Body of pancreas (tissue), 4 donors: ENCODE results near the gene CCSER1. TPM values are rescaled to one million over a fixed set of nuclear protein-coding genes. Genes with fewer than 3 reads are reported as not detected.

Source experiments
- ATAC-seq: fragments of 150-250 bp; one replicate; pipeline ENCODE4 v1.9.1; 2016
- DNase-seq, 4 donors: peaks; one replicate each; pipeline ENCODE4 v3.0.0-alpha.2; 2019
- H3K27ac ChIP-seq, 4 donors: fragments of 200-600 bp; sonication (generic); 1 replicate in 3 of 4; 2 replicates in 1 of 4; pipeline versions ENCODE4 v1.5.1 to v1.6.1; 2016 to 2019; ENCODE audit warnings: mild to moderate bottlenecking in 1 of 4, mixed read lengths in 1 of 4, moderate library complexity in 1 of 4
- H3K27me3 ChIP-seq, 2 donors: fragments of 200-600 bp; sonication (generic); one replicate each; pipeline ENCODE4 v1.6.0; 2016; ENCODE audit warnings: mild to moderate bottlenecking in 1 of 2
- H3K36me3 ChIP-seq, 2 donors: fragments of 200-600 bp; sonication (generic); replicated peaks in 1 of 2; 2 replicates each; pipeline ENCODE4 v1.5.1; 2016; ENCODE audit warnings: low read depth in 2 of 2; ENCODE audit not compliant: insufficient read depth in 1 of 2
- H3K4me1 ChIP-seq: fragments of 200-600 bp; sonication (generic); one replicate; pipeline ENCODE4 v1.6.0; 2016
- H3K4me3 ChIP-seq, 2 donors: fragments of 200-600 bp; sonication (generic); 1 replicate in 1 of 2; 2 replicates in 1 of 2; pipeline ENCODE4 v1.5.1; 2016 to 2019
- H3K9me3 ChIP-seq, 3 donors: fragments of 200-600 bp; sonication (generic); 1 replicate in 2 of 3; 2 replicates in 1 of 3; pipeline ENCODE4 v1.5.1; 2016
- CTCF ChIP-seq, 7 experiments: fragments of 450-650 bp in 4 of 7; fragments of 200-600 bp in 3 of 7; sonication (generic) in 3 of 7; IDR thresholded peaks; one replicate each; pipeline ENCODE4 v1.5.1; 2016 to 2019; ENCODE audit warnings: antibody characterized with exemption in 7 of 7
- POLR2A ChIP-seq, 3 donors: fragments of 450-650 bp; IDR thresholded peaks; one replicate each; pipeline ENCODE4 v1.6.1; 2016; ENCODE audit warnings: antibody characterized with exemption in 3 of 3, mild to moderate bottlenecking in 2 of 3
- WGBS, 2 donors: methylation state at CpG; one replicate each; pipeline ENCODE4 v1.1.5; 2017; 5-methylcytosine and 5-hydroxymethylcytosine counted together
- intact Hi-C: fragments of 100-400 bp; cut with DNase I; formaldehyde crosslinking; loops from one replicate; pipeline ENCODE4 v1.15.1; 2023
- total RNA-seq, 2 donors: library from RNA; depleted of rRNA; stranded (reverse); fragments of >200 nt; gene quantifications; one replicate each; pipeline ENCODE4 v1.1.0, GENCODE V29; 2016

Gene CCSER1
- total RNA-seq, 2 donors from 2014 or later, result 13.2 to 14.5 TPM

GRCh38 chr4:90841676-90842075 is 714.5 kb downstream of the CCSER1 start:
- no peak for DNase-seq
- Histone ChIP-seq H3K36me3 (no peaks in the 10 kb centered on the region), H3K4me1 (peaks cover 8% of the 10 kb centered on the region), H3K4me3 (no peak overlapping the region), H3K27me3 (no peaks in the 10 kb centered on the region), H3K9me3 (no peaks in the 10 kb centered on the region), H3K27ac (no peak overlapping the region)
- 35 to 80% methylated on average over 1 of the region's 1 CpG for WGBS, 2 donors
- intact Hi-C loops, result no loop called here
- no peak for ATAC-seq
- TF ChIP-seq CTCF (IDR thresholded peaks at IDR 0.05) (no peak), POLR2A (IDR thresholded peaks at IDR 0.05) (no peak)

GRCh38 chr4:90842960-90843359 is 715.8 kb downstream of the CCSER1 start:
- Histone ChIP-seq H3K36me3 (no peaks in the 10 kb centered on the region), H3K9me3 (no peaks in the 10 kb centered on the region), H3K27ac (peak overlapping the region in 3 of 4 donors; percentile 16 to 41 (median 21)), H3K27me3 (no peaks in the 10 kb centered on the region), H3K4me1 (peaks cover 8% of the 10 kb centered on the region), H3K4me3 (no peak overlapping the region)
- TF ChIP-seq CTCF (IDR thresholded peaks at IDR 0.05), result no peak
- no peak for TF ChIP-seq POLR2A (IDR thresholded peaks at IDR 0.05)
- ATAC-seq (peak; percentile 97), DNase-seq (peak in 2 of 4 donors; percentile 16 to 29)
- 36 to 40% methylated on average over 2 of the region's 2 CpGs for WGBS, 2 donors
- intact Hi-C loops, result no loop called here

- intact Hi-C loops, result no loop called here
- no peak for DNase-seq
- no peak for ATAC-seq
- H3K27ac ChIP-seq, result no peak overlapping the region
- no peak for TF ChIP-seq CTCF (IDR thresholded peaks at IDR 0.05)
- no peak for TF ChIP-seq POLR2A (IDR thresholded peaks at IDR 0.05)
- no peaks in the 10 kb centered on the region for H3K9me3 ChIP-seq
- no peaks in the 10 kb centered on the region for H3K27me3 ChIP-seq
- no peaks in the 10 kb centered on the region for H3K36me3 ChIP-seq
- no peak overlapping the region for H3K4me3 ChIP-seq
- H3K4me1 ChIP-seq, result peaks cover 8% of the 10 kb centered on the region
These were observed 717.0 kb downstream of the CCSER1 start for GRCh38 chr4:90844241-90844640.

GRCh38 chr4:90845777-90846176 is 718.6 kb downstream of the CCSER1 start:
- TF ChIP-seq CTCF (IDR thresholded peaks at IDR 0.05) (peak in 1 of 7 experiments; percentile 15), POLR2A (IDR thresholded peaks at IDR 0.05) (no peak)
- intact Hi-C loops, result no loop called here
- ATAC-seq, result no peak
- H3K36me3 ChIP-seq, result no peaks in the 10 kb centered on the region
- H3K27ac ChIP-seq, result no peak overlapping the region
- H3K4me1 ChIP-seq, result peaks cover 8% of the 10 kb centered on the region
- no peaks in the 10 kb centered on the region for H3K27me3 ChIP-seq
- H3K9me3 ChIP-seq, result no peaks in the 10 kb centered on the region
- DNase-seq, result no peak
- H3K4me3 ChIP-seq, result no peak overlapping the region

- no peak for TF ChIP-seq POLR2A (IDR thresholded peaks at IDR 0.05)
- no peak for TF ChIP-seq CTCF (IDR thresholded peaks at IDR 0.05)
- Histone ChIP-seq H3K4me1 (no peaks in the 10 kb centered on the region), H3K9me3 (no peaks in the 10 kb centered on the region), H3K36me3 (no peaks in the 10 kb centered on the region), H3K27me3 (no peaks in the 10 kb centered on the region), H3K4me3 (no peak overlapping the region), H3K27ac (no peak overlapping the region)
- 70 to 72% methylated on average over 4 of the region's 4 CpGs for WGBS, 2 donors
- intact Hi-C loops, result no loop called here
- DNase-seq (no peak), ATAC-seq (no peak)
These were observed 725.0 kb downstream of the CCSER1 start for GRCh38 chr4:90852237-90852636.
